Measurements from ENCODE around the gene LAMTOR1.

Gene LAMTOR1

GRCh38 chr11:72120930-72121329, 17.8 kb upstream of the LAMTOR1 start:
- H2BK120ac ChIP-seq (ENCODE audit: insufficient read depth, low read length, poor library complexity): no peak overlapping the region
- H3K79me2 ChIP-seq (ENCODE audit: control insufficient read depth, insufficient read depth, low read length, poor library complexity): no peaks in the 10 kb centered on the region
- no peak overlapping the region for H3K4ac ChIP-seq (ENCODE audit: low read depth, low read length)
- H3K27me3 ChIP-seq (ENCODE audit: insufficient read depth, low read length): no peaks in the 10 kb centered on the region
- H4K8ac ChIP-seq (ENCODE audit: low read depth, low read length): no peak overlapping the region
- H3K18ac ChIP-seq (ENCODE audit: low read length): no peak overlapping the region
- peaks cover 0 to 2% of the 10 kb centered on the region in 2 experiments for H3K4me1 ChIP-seq (ENCODE audit: control insufficient read depth in 1 of 2, insufficient read depth in 2 of 2, low read length in 2 of 2)
- no peak overlapping the region for H4K12ac ChIP-seq (ENCODE audit: low read depth, low read length)
- DNase-seq: no peak
- peaks cover 6% of the 10 kb centered on the region for H3K9me3 ChIP-seq (ENCODE audit: insufficient read depth, low read depth, low read length)
- H3K9ac ChIP-seq (ENCODE audit: low read length): no peak overlapping the region
- H3K4me3 ChIP-seq (ENCODE audit: low read depth, low read length): no peak overlapping the region
- no peaks in the 10 kb centered on the region for H3K36me3 ChIP-seq (ENCODE audit: control insufficient read depth in 1 of 2, insufficient read depth in 2 of 2, low read length in 2 of 2)
- no peak overlapping the region for H2AK5ac ChIP-seq (ENCODE audit: low read length)
- H3K23ac ChIP-seq (ENCODE audit: low read length): no peak overlapping the region
- H3K27ac ChIP-seq (ENCODE audit: low read depth, low read length): no peak overlapping the region
- WGBS (ENCODE audit: extremely low coverage, insufficient coverage, insufficient read length): no CpG with 5 or more reads among the region's 2 CpGs
- H3K4me2 ChIP-seq (ENCODE audit: low read length): no peak overlapping the region
- no peak overlapping the region for H4K91ac ChIP-seq (ENCODE audit: low read depth, low read length)
- no peaks in the 10 kb centered on the region for H3K79me1 ChIP-seq (ENCODE audit: low read length)
- H2BK5ac ChIP-seq (ENCODE audit: low read depth, low read length, poor library complexity): no peak overlapping the region
- H3K14ac ChIP-seq (ENCODE audit: low read length): no peak overlapping the region
- H2AFZ ChIP-seq (ENCODE audit: insufficient read depth, low read length, poor library complexity): no peak overlapping the region
- H2BK12ac ChIP-seq (ENCODE audit: low read length): no peak overlapping the region

GRCh38 chr11:72119198-72119597, 16.1 kb upstream of the LAMTOR1 start:
- Histone ChIP-seq H3K27me3 (ENCODE audit: insufficient read depth, low read length) (no peaks in the 10 kb centered on the region), H3K4me3 (ENCODE audit: low read depth, low read length) (no peak overlapping the region), H3K4ac (ENCODE audit: low read depth, low read length) (no peak overlapping the region), H2BK5ac (ENCODE audit: low read depth, low read length, poor library complexity) (no peak overlapping the region), H3K9me3 (ENCODE audit: insufficient read depth, low read depth, low read length) (peaks cover 4% of the 10 kb centered on the region), H3K9ac (ENCODE audit: low read length) (no peak overlapping the region), H3K79me2 (ENCODE audit: control insufficient read depth, insufficient read depth, low read length, poor library complexity) (no peaks in the 10 kb centered on the region), H3K4me1 (ENCODE audit: control insufficient read depth in 1 of 2, insufficient read depth in 2 of 2, low read length in 2 of 2) (peaks cover 0 to 2% of the 10 kb centered on the region in 2 experiments), H2AFZ (ENCODE audit: insufficient read depth, low read length, poor library complexity) (peak overlapping the region; percentile 52), H4K12ac (ENCODE audit: low read depth, low read length) (no peak overlapping the region), H2BK12ac (ENCODE audit: low read length) (no peak overlapping the region), H4K8ac (ENCODE audit: low read depth, low read length) (no peak overlapping the region), H4K91ac (ENCODE audit: low read depth, low read length) (no peak overlapping the region), H3K27ac (ENCODE audit: low read depth, low read length) (no peak overlapping the region), H3K36me3 (ENCODE audit: control insufficient read depth in 1 of 2, insufficient read depth in 2 of 2, low read length in 2 of 2) (no peaks in the 10 kb centered on the region), H3K18ac (ENCODE audit: low read length) (no peak overlapping the region), H3K14ac (ENCODE audit: low read length) (no peak overlapping the region), H2AK5ac (ENCODE audit: low read length) (no peak overlapping the region), H2BK120ac (ENCODE audit: insufficient read depth, low read length, poor library complexity) (no peak overlapping the region), H3K23ac (ENCODE audit: low read length) (no peak overlapping the region), H3K4me2 (ENCODE audit: low read length) (no peak overlapping the region), H3K79me1 (ENCODE audit: low read length) (no peaks in the 10 kb centered on the region)
- no peak for DNase-seq
- no CpG with 5 or more reads among the region's 6 CpGs for WGBS (ENCODE audit: extremely low coverage, insufficient coverage, insufficient read length)

- H3K9ac ChIP-seq (ENCODE audit: low read length): no peak overlapping the region
- WGBS (ENCODE audit: extremely low coverage, insufficient coverage, insufficient read length): no CpG with 5 or more reads among the region's 6 CpGs
- no peak overlapping the region for H3K18ac ChIP-seq (ENCODE audit: low read length)
- H3K27ac ChIP-seq (ENCODE audit: low read depth, low read length): no peak overlapping the region
- no peaks in the 10 kb centered on the region for H3K27me3 ChIP-seq (ENCODE audit: insufficient read depth, low read length)
- no peak overlapping the region for H2BK5ac ChIP-seq (ENCODE audit: low read depth, low read length, poor library complexity)
- H3K4me2 ChIP-seq (ENCODE audit: low read length): no peak overlapping the region
- H2AFZ ChIP-seq (ENCODE audit: insufficient read depth, low read length, poor library complexity): no peak overlapping the region
- no peak overlapping the region for H2BK12ac ChIP-seq (ENCODE audit: low read length)
- no peaks in the 10 kb centered on the region for H3K9me3 ChIP-seq (ENCODE audit: insufficient read depth, low read depth, low read length)
- no peak for DNase-seq
- no peaks in the 10 kb centered on the region for H3K36me3 ChIP-seq (ENCODE audit: control insufficient read depth in 1 of 2, insufficient read depth in 2 of 2, low read length in 2 of 2)
- H3K4me1 ChIP-seq (ENCODE audit: control insufficient read depth in 1 of 2, insufficient read depth in 2 of 2, low read length in 2 of 2): peaks cover 4 to 9% of the 10 kb centered on the region in 2 experiments
- H2AK5ac ChIP-seq (ENCODE audit: low read length): no peak overlapping the region
- H3K14ac ChIP-seq (ENCODE audit: low read length): no peak overlapping the region
- no peak overlapping the region for H4K91ac ChIP-seq (ENCODE audit: low read depth, low read length)
- H4K8ac ChIP-seq (ENCODE audit: low read depth, low read length): no peak overlapping the region
- H3K4ac ChIP-seq (ENCODE audit: low read depth, low read length): no peak overlapping the region
- H2BK120ac ChIP-seq (ENCODE audit: insufficient read depth, low read length, poor library complexity): no peak overlapping the region
- peaks cover 3% of the 10 kb centered on the region for H3K79me2 ChIP-seq (ENCODE audit: control insufficient read depth, insufficient read depth, low read length, poor library complexity)
- no peak overlapping the region for H3K4me3 ChIP-seq (ENCODE audit: low read depth, low read length)
- peaks cover 8% of the 10 kb centered on the region for H3K79me1 ChIP-seq (ENCODE audit: low read length)
- no peak overlapping the region for H4K12ac ChIP-seq (ENCODE audit: low read depth, low read length)
- H3K23ac ChIP-seq (ENCODE audit: low read length): no peak overlapping the region
Measured at GRCh38 chr11:72116019-72116755, 13.1 kb upstream of the LAMTOR1 start.

GRCh38 chr11:72114570-72114969, 11.5 kb upstream of the LAMTOR1 start:
- Histone ChIP-seq H4K91ac (ENCODE audit: low read depth, low read length) (no peak overlapping the region), H3K14ac (ENCODE audit: low read length) (no peak overlapping the region), H2BK120ac (ENCODE audit: insufficient read depth, low read length, poor library complexity) (no peak overlapping the region), H3K79me1 (ENCODE audit: low read length) (peaks cover 8% of the 10 kb centered on the region), H3K4ac (ENCODE audit: low read depth, low read length) (no peak overlapping the region), H4K12ac (ENCODE audit: low read depth, low read length) (no peak overlapping the region), H3K9ac (ENCODE audit: low read length) (no peak overlapping the region), H3K4me2 (ENCODE audit: low read length) (no peak overlapping the region), H3K36me3 (ENCODE audit: control insufficient read depth in 1 of 2, insufficient read depth in 2 of 2, low read length in 2 of 2) (peaks cover 2 to 8% of the 10 kb centered on the region in 2 experiments), H3K4me3 (ENCODE audit: low read depth, low read length) (no peak overlapping the region), H3K18ac (ENCODE audit: low read length) (no peak overlapping the region), H3K4me1 (ENCODE audit: control insufficient read depth in 1 of 2, insufficient read depth in 2 of 2, low read length in 2 of 2) (peaks cover 4 to 9% of the 10 kb centered on the region in 2 experiments), H2AFZ (ENCODE audit: insufficient read depth, low read length, poor library complexity) (no peak overlapping the region), H2AK5ac (ENCODE audit: low read length) (no peak overlapping the region), H4K8ac (ENCODE audit: low read depth, low read length) (no peak overlapping the region), H2BK12ac (ENCODE audit: low read length) (no peak overlapping the region), H2BK5ac (ENCODE audit: low read depth, low read length, poor library complexity) (no peak overlapping the region), H3K79me2 (ENCODE audit: control insufficient read depth, insufficient read depth, low read length, poor library complexity) (peaks cover 3% of the 10 kb centered on the region), H3K27ac (ENCODE audit: low read depth, low read length) (no peak overlapping the region), H3K9me3 (ENCODE audit: insufficient read depth, low read depth, low read length) (no peaks in the 10 kb centered on the region), H3K27me3 (ENCODE audit: insufficient read depth, low read length) (no peaks in the 10 kb centered on the region), H3K23ac (ENCODE audit: low read length) (no peak overlapping the region)
- DNase-seq: no peak
- WGBS (ENCODE audit: extremely low coverage, insufficient coverage, insufficient read length): no CpG with 5 or more reads among the region's 1 CpG

Data from trophoblast cell (in vitro differentiated cells and primary cell).